CD4-positive, alpha-beta T cell treated with Interleukin-6 at 100 ng/mL for 8 hours (primary cell): ENCODE measurements around the gene RUNX2.

Experiments used
- DNase-seq: peaks from one replicate; pipeline ENCODE4 v3.0.0-alpha.2; 2020; ENCODE audit warnings: mixed read lengths, low spot score

Gene RUNX2

GRCh38 chr6:45679163-45679562 lies 351.0 kb downstream of the RUNX2 start:
- no peak for DNase-seq

GRCh38 chr6:45679631-45680030 lies 351.5 kb downstream of the RUNX2 start:
- no peak for DNase-seq

GRCh38 chr6:45681860-45682511 lies 353.9 kb downstream of the RUNX2 start:
- peak; percentile 34 for DNase-seq

- DNase-seq, result no peak
These were observed 356.3 kb downstream of the RUNX2 start for GRCh38 chr6:45684476-45684875.

- no peak for DNase-seq
These were observed 356.9 kb downstream of the RUNX2 start for GRCh38 chr6:45685076-45685475.

- DNase-seq, result no peak
These were observed 358.9 kb downstream of the RUNX2 start for GRCh38 chr6:45686841-45687569.

- no peak for DNase-seq
These were observed 359.4 kb downstream of the RUNX2 start for GRCh38 chr6:45687570-45687969.

- DNase-seq, result no peak
These were observed 360.1 kb downstream of the RUNX2 start for GRCh38 chr6:45688180-45688579.

- no peak for DNase-seq
These were observed 361.9 kb downstream of the RUNX2 start for GRCh38 chr6:45689926-45690615.

- DNase-seq, result no peak
These were observed 362.7 kb downstream of the RUNX2 start for GRCh38 chr6:45690846-45691245.

- no peak for DNase-seq
These were observed 363.3 kb downstream of the RUNX2 start for GRCh38 chr6:45691426-45691825.

- no peak for DNase-seq
These were observed 363.9 kb downstream of the RUNX2 start for GRCh38 chr6:45692021-45692420.

- no peak for DNase-seq
These were observed 368.6 kb downstream of the RUNX2 start for GRCh38 chr6:45696738-45697137.

GRCh38 chr6:45697605-45698004 lies 369.5 kb downstream of the RUNX2 start:
- no peak for DNase-seq

GRCh38 chr6:45698046-45698445 lies 369.9 kb downstream of the RUNX2 start:
- no peak for DNase-seq

GRCh38 chr6:45699663-45700062 lies 371.5 kb downstream of the RUNX2 start:
- no peak for DNase-seq

GRCh38 chr6:45702849-45703739 lies 375.0 kb downstream of the RUNX2 start:
- no peak for DNase-seq

GRCh38 chr6:45704056-45704800 lies 376.1 kb downstream of the RUNX2 start:
- DNase-seq, result no peak

- no peak for DNase-seq
These were observed 377.2 kb downstream of the RUNX2 start for GRCh38 chr6:45705137-45705855.

GRCh38 chr6:45706319-45706718 lies 378.2 kb downstream of the RUNX2 start:
- no peak for DNase-seq

GRCh38 chr6:45707176-45707575 lies 379.0 kb downstream of the RUNX2 start:
- DNase-seq, result no peak
